ENCODE measurements around the gene LIME1.

- no peak for TF ChIP-seq GATA2 (IDR thresholded peaks at IDR 0.05; ENCODE audit: low read depth, low read length)
- TF ChIP-seq GATA3 (IDR thresholded peaks at IDR 0.05; ENCODE audit: low read depth, low read length) = no peak
Measured at GRCh38 chr20:63702036-63702665, 34.3 kb upstream of the LIME1 start.

All from SH-SY5Y (cell line).